Astrocyte (in vitro differentiated cells and primary cell): Measurements from ENCODE around the gene RBM19. TPM values are rescaled to one million over a fixed set of nuclear protein-coding genes. Genes with fewer than 3 reads are reported as not detected.

Source experiments
- DNase-seq: peaks from one replicate; pipeline ENCODE4 v3.0.0-alpha.2; 2010; ENCODE audit warnings: low read depth
- FAIRE-seq: peaks from 2 replicates; lab custom pipeline; 2011; peaks lifted over from hg19 to GRCh38; lab: Jason Lieb, UNC
- H2AFZ ChIP-seq: 2 replicates; pipeline ENCODE4 v1.6.0; 2012; ENCODE audit warnings: low read depth, low read length, inconsistent platforms
- H3K27ac ChIP-seq: 2 replicates; pipeline ENCODE4 v1.5.1; 2011; ENCODE audit warnings: low read depth, low read length, inconsistent platforms
- H3K27me3 ChIP-seq: 2 replicates; pipeline ENCODE4 v1.6.0; 2011; ENCODE audit warnings: low read length, inconsistent platforms; ENCODE audit not compliant: insufficient read depth
- H3K36me3 ChIP-seq: 2 replicates; pipeline ENCODE4 v1.5.1; 2011; ENCODE audit warnings: low read length, inconsistent platforms; ENCODE audit not compliant: insufficient read depth
- H3K4me1 ChIP-seq: 2 replicates; pipeline ENCODE4 v1.5.1; 2011; ENCODE audit warnings: low read length, inconsistent platforms; ENCODE audit not compliant: insufficient read depth
- H3K4me2 ChIP-seq: 2 replicates; pipeline ENCODE4 v1.6.0; 2012; ENCODE audit warnings: low read length, inconsistent platforms
- H3K4me3 ChIP-seq: 2 replicates; pipeline ENCODE4 v1.5.1; 2011; ENCODE audit warnings: low read depth, mild to moderate bottlenecking, low read length, inconsistent platforms; ENCODE audit not compliant: insufficient read depth
- H3K79me2 ChIP-seq: 2 replicates; pipeline ENCODE4 v1.6.0; 2012; ENCODE audit warnings: mild to moderate bottlenecking, low read length, inconsistent platforms; ENCODE audit not compliant: insufficient read depth
- H3K9ac ChIP-seq: 2 replicates; pipeline ENCODE4 v1.6.0; 2012; ENCODE audit warnings: mild to moderate bottlenecking, low read length, inconsistent platforms
- H3K9me3 ChIP-seq: 2 replicates; pipeline ENCODE4 v1.5.1; 2012; ENCODE audit warnings: low read depth, mild to moderate bottlenecking, low read length, inconsistent platforms; ENCODE audit not compliant: insufficient read depth
- H4K20me1 ChIP-seq: 2 replicates; pipeline ENCODE4 v1.6.0; 2012; ENCODE audit warnings: low read length, inconsistent platforms; ENCODE audit not compliant: insufficient read depth
- H3K27ac Mint-ChIP-seq: one replicate; pipeline ENCODE4 v1.8.0; 2021; ENCODE audit warnings: mild to moderate bottlenecking, mixed read lengths; ENCODE audit not compliant: unreplicated experiment
- H3K27me3 Mint-ChIP-seq: one replicate; pipeline ENCODE4 v1.8.0; 2021; ENCODE audit warnings: low read depth, mixed read lengths; ENCODE audit not compliant: unreplicated experiment
- H3K36me3 Mint-ChIP-seq: one replicate; pipeline ENCODE4 v1.8.0; 2021; ENCODE audit warnings: low read depth, mixed read lengths; ENCODE audit not compliant: unreplicated experiment
- H3K4me1 Mint-ChIP-seq: one replicate; pipeline ENCODE4 v1.8.0; 2021; ENCODE audit warnings: low read depth, mixed read lengths; ENCODE audit not compliant: unreplicated experiment
- H3K4me3 Mint-ChIP-seq: one replicate; pipeline ENCODE4 v1.8.0; 2021; ENCODE audit warnings: mild to moderate bottlenecking, moderate library complexity, mixed read lengths; ENCODE audit not compliant: unreplicated experiment
- H3K9me3 Mint-ChIP-seq: one replicate; pipeline ENCODE4 v1.8.0; 2021; ENCODE audit warnings: mild to moderate bottlenecking, mixed read lengths; ENCODE audit not compliant: unreplicated experiment
- EZH2 ChIP-seq: IDR thresholded peaks from 2 replicates; pipeline ENCODE4 v1.6.1; 2012; ENCODE audit warnings: mild to moderate bottlenecking, low read length, inconsistent platforms; ENCODE audit not compliant: insufficient read depth
- total RNA-seq: library from RNA; stranded (reverse); gene quantifications from 2 replicates; pipeline ENCODE4 v1.2.1, GENCODE V29; 2021
- TF ChIP-seq, protein P1 (sequence below): IDR thresholded peaks from 2 replicates; pipeline ENCODE4 v1.5.1; 2011; ENCODE audit warnings: low read depth, mild to moderate bottlenecking, inconsistent platforms, low read length, moderate library complexity; ENCODE audit not compliant: insufficient read depth

The RBM19 gene
- total RNA-seq, 1 donor from 2014 or later: 32.3 TPM

DNA sequence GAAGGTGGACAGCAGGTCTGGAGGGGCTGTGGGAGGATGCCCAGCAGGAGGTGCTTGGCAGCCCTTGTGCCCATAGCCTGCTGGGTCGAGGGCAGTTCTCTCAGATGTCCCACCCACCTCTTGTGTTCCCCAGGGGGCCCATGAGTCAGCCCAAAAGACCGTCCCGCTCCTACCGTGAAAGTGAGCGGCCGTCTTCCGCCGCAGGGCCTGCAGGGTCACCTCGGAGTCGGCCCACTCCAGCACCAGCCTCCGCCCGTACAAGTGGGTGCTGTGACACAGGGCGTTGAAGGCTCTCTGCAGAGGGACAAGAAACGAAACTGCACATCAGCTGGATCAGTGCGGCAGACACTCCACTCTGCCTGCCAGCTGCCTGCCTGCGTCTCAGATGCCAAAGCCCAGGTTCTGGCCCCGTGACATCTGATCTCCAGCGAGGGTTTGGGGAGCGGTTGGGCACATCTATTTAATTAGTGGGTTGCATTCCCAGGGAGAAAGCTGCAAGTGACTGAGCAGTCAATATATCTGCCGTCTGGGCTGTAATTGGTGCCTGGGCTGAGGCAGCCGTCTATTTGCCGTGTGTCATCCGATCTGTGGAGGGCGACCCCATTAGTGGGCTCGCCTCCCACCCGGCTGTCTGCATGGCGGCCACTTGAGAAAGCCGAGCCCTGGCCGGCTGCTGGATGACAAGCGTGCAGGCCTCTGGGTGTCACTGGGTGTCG, 121.5 kb downstream of the RBM19 start:
- H3K4me3 ChIP-seq: no peak overlapping the region
- H3K79me2 ChIP-seq: no peaks in the 10 kb centered on the region
- H3K27me3 ChIP-seq: no peaks in the 10 kb centered on the region
- Mint-ChIP-seq H3K36me3 (peaks cover 34% of the 10 kb centered on the region), H3K27me3 (peaks cover 4% of the 10 kb centered on the region), H3K4me3 (no peak overlapping the region), H3K9me3 (no peaks in the 10 kb centered on the region), H3K4me1 (no peaks in the 10 kb centered on the region), H3K27ac (no peak overlapping the region)
- no peak overlapping the region for H3K9ac ChIP-seq
- FAIRE-seq (no peak), DNase-seq (no peak)
- TF ChIP-seq, protein P1, sequence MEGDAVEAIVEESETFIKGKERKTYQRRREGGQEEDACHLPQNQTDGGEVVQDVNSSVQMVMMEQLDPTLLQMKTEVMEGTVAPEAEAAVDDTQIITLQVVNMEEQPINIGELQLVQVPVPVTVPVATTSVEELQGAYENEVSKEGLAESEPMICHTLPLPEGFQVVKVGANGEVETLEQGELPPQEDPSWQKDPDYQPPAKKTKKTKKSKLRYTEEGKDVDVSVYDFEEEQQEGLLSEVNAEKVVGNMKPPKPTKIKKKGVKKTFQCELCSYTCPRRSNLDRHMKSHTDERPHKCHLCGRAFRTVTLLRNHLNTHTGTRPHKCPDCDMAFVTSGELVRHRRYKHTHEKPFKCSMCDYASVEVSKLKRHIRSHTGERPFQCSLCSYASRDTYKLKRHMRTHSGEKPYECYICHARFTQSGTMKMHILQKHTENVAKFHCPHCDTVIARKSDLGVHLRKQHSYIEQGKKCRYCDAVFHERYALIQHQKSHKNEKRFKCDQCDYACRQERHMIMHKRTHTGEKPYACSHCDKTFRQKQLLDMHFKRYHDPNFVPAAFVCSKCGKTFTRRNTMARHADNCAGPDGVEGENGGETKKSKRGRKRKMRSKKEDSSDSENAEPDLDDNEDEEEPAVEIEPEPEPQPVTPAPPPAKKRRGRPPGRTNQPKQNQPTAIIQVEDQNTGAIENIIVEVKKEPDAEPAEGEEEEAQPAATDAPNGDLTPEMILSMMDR: no peak
- TF ChIP-seq EZH2: no peak
- H3K36me3 ChIP-seq: no peaks in the 10 kb centered on the region
- peaks cover 5% of the 10 kb centered on the region for H3K4me1 ChIP-seq
- no peaks in the 10 kb centered on the region for H3K9me3 ChIP-seq
- H3K27ac ChIP-seq: no peak overlapping the region
- no peaks in the 10 kb centered on the region for H4K20me1 ChIP-seq
- H3K4me2 ChIP-seq: no peak overlapping the region
- H2AFZ ChIP-seq: no peak overlapping the region

DNA sequence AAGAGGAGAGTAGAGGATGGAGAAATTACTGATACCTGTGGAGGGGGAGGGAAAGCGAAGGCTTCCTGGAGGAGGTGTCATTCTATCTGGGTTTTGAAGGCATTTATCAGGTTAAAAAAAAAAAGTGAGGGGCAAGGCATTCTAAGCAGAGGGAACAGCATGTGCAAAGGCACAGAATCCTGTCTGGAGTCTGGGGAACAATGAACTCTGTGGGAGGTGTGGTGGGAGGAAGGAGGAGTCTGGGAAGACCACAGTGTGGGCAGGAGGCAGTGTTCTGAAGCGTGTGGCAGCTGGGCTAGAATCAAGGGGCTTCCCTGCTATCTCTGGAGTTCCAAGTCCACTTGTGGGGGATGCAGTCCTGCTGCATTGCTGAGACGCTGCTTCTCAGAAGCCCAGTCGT, 123.4 kb downstream of the RBM19 start:
- Histone ChIP-seq H3K79me2 (no peaks in the 10 kb centered on the region), H3K27me3 (no peaks in the 10 kb centered on the region), H3K4me2 (no peak overlapping the region), H4K20me1 (no peaks in the 10 kb centered on the region), H3K27ac (no peak overlapping the region), H3K4me1 (peaks cover 5% of the 10 kb centered on the region), H3K9me3 (no peaks in the 10 kb centered on the region), H3K4me3 (no peak overlapping the region), H3K36me3 (no peaks in the 10 kb centered on the region), H3K9ac (no peak overlapping the region), H2AFZ (no peak overlapping the region)
- no peak overlapping the region for H3K4me3 Mint-ChIP-seq
- no peak overlapping the region for H3K27ac Mint-ChIP-seq
- FAIRE-seq (no peak), DNase-seq (no peak)
- peaks cover 4% of the 10 kb centered on the region for H3K27me3 Mint-ChIP-seq
- TF ChIP-seq, protein P1: no peak
- TF ChIP-seq EZH2: no peak
- no peaks in the 10 kb centered on the region for H3K4me1 Mint-ChIP-seq
- H3K9me3 Mint-ChIP-seq: no peaks in the 10 kb centered on the region
- H3K36me3 Mint-ChIP-seq: peaks cover 23% of the 10 kb centered on the region

DNA sequence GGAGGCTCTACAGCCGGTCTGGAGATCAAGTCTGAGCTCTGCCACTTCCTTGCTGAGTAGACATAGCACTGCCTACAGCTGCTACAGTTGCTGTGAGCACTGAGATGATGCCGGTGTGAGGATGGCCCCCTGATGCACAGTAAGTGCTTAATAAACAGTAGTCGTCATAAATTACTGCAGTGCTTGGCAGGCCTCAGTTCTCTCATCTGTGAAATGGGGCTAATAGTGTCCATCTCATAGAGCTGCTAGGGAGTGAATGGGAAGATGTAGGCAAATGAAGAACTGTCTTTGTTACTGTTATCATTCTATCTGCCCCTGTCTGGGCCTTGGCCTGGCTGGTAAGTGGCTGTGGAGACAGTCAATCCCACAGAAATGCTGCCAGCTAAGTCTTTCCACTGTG, 124.3 kb downstream of the RBM19 start:
- H3K36me3 Mint-ChIP-seq: peaks cover 20% of the 10 kb centered on the region
- H4K20me1 ChIP-seq: peaks cover 6% of the 10 kb centered on the region

More for the DNA sequence above, 124.3 kb downstream of the RBM19 start:
- no peak for FAIRE-seq
- Histone ChIP-seq H3K9ac (no peak overlapping the region), H3K4me1 (peaks cover 5% of the 10 kb centered on the region), H3K27ac (no peak overlapping the region), H3K27me3 (no peaks in the 10 kb centered on the region), H3K79me2 (no peaks in the 10 kb centered on the region), H3K4me2 (no peak overlapping the region), H3K9me3 (no peaks in the 10 kb centered on the region), H3K36me3 (no peaks in the 10 kb centered on the region), H3K4me3 (no peak overlapping the region), H2AFZ (no peak overlapping the region)
- no peak for DNase-seq
- no peak overlapping the region for H3K27ac Mint-ChIP-seq
- TF ChIP-seq EZH2: no peak
- TF ChIP-seq, protein P1: no peak
- H3K9me3 Mint-ChIP-seq: no peaks in the 10 kb centered on the region
- peaks cover 4% of the 10 kb centered on the region for H3K27me3 Mint-ChIP-seq
- H3K4me3 Mint-ChIP-seq: no peak overlapping the region
- no peaks in the 10 kb centered on the region for H3K4me1 Mint-ChIP-seq
